ENCODE results near the gene NR1I3. TPM values are rescaled to one million over a fixed set of nuclear protein-coding genes. Genes with fewer than 3 reads are reported as not detected.

Gene NR1I3
- total RNA-seq, result not detected

DNA sequence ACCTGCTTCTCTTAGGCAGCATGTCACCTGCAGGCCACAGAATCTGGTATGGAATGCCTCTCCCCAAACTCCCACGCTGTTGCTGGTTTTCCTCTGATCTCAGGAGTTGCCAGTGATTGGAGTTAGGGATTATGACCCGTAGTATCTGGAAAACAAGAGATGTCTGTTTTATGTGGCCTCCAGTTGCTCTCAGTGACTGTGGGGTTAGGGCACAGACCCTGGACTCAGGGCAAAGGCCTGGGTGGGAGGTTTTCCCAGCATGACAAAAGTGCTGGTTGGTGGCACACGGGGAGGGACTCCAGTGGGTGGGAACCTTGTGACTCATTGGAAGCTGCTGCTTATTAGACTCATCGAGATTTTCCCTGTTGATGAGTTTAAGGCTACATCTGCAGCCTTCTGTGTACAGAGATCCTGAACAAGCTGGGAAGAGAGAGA is at the start of gene NR1I3:
NR1I3 (minus strand) TSS at position 165 of the 435 bp plus-strand sequence. CDS start 1,638 bp downstream, outside the sequence.
- no peaks in the 10 kb centered on the region for H3K36me3 ChIP-seq
- intact Hi-C loops (cut with DNase I; ENCODE audit: low total_unique reads), result no loop called here

GRCh38 chr1:161287482-161288054 is 49.6 kb upstream of the NR1I3 start:
- Histone ChIP-seq H3K4me3 (no peak overlapping the region), H3K4me1 (no peaks in the 10 kb centered on the region), H3K36me3 (no peaks in the 10 kb centered on the region), H3K9me3 (no peaks in the 10 kb centered on the region), H3K27ac (no peak overlapping the region), H3K27me3 (no peaks in the 10 kb centered on the region)
- in situ Hi-C loops (cut with MboI; ENCODE audit: low sequenced_read_pairs in 4 of 4), result no loop called here
- intact Hi-C loops (cut with DNase I; ENCODE audit: low total_unique reads), result no loop called here
- ATAC-seq, result no peak
- no peak for DNase-seq
- no peak for TF ChIP-seq POLR2A (IDR thresholded peaks at IDR 0.05)
- TF ChIP-seq, protein P1, sequence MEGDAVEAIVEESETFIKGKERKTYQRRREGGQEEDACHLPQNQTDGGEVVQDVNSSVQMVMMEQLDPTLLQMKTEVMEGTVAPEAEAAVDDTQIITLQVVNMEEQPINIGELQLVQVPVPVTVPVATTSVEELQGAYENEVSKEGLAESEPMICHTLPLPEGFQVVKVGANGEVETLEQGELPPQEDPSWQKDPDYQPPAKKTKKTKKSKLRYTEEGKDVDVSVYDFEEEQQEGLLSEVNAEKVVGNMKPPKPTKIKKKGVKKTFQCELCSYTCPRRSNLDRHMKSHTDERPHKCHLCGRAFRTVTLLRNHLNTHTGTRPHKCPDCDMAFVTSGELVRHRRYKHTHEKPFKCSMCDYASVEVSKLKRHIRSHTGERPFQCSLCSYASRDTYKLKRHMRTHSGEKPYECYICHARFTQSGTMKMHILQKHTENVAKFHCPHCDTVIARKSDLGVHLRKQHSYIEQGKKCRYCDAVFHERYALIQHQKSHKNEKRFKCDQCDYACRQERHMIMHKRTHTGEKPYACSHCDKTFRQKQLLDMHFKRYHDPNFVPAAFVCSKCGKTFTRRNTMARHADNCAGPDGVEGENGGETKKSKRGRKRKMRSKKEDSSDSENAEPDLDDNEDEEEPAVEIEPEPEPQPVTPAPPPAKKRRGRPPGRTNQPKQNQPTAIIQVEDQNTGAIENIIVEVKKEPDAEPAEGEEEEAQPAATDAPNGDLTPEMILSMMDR (IDR thresholded peaks at IDR 0.05 in 4 of 5, conservative IDR thresholded peaks at IDR 0.05 in 1 of 5), result no peak

More for the DNA sequence above, at the start of gene NR1I3:
- H3K4me1 ChIP-seq, result no peaks in the 10 kb centered on the region
- DNase-seq (no peak), ATAC-seq (no peak)
- in situ Hi-C loops (cut with MboI; ENCODE audit: low sequenced_read_pairs in 4 of 4), result loop anchor here in 1 of 4 donors (10.0 kb wide), 1 partner anchor 57 kb away; no protein-coding TSS in a partner anchor
- no peak within 1 kb of the TSS for H3K4me3 ChIP-seq
- no peak within 1 kb of the TSS for H3K27ac ChIP-seq
- no peaks in the 10 kb centered on the region for H3K27me3 ChIP-seq
- TF ChIP-seq POLR2A (IDR thresholded peaks at IDR 0.05), result no peak
- TF ChIP-seq, protein P1 (IDR thresholded peaks at IDR 0.05 in 4 of 5, conservative IDR thresholded peaks at IDR 0.05 in 1 of 5), result no peak
- no peaks in the 10 kb centered on the region for H3K9me3 ChIP-seq

DNA sequence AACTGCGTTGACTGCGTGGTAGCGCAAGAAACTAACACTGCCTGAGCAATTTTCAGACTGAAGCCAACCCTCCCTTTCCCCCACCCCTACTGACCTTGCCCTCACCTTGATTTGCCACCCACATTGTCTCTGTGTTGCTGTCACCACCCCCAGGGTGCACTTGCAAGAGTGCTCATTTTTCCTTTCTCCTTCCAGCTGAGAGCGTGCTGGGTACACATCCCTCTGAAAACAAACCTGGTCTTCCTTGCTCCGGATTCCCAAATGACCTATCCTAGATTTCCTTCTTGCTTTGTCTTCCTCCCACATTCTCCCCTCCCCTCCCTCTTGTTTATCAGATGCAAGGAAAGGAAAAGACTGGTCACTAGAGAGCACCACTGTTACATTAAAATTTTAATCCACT is 47.5 kb upstream of the NR1I3 start:
- intact Hi-C loops (cut with DNase I; ENCODE audit: low total_unique reads) (no loop called here), in situ Hi-C loops (cut with MboI; ENCODE audit: low sequenced_read_pairs in 4 of 4) (no loop called here)
- Histone ChIP-seq H3K9me3 (no peaks in the 10 kb centered on the region), H3K27me3 (no peaks in the 10 kb centered on the region), H3K4me3 (no peak overlapping the region), H3K36me3 (no peaks in the 10 kb centered on the region), H3K27ac (no peak overlapping the region), H3K4me1 (no peaks in the 10 kb centered on the region)
- no peak for TF ChIP-seq POLR2A (IDR thresholded peaks at IDR 0.05)
- TF ChIP-seq, protein P1 (IDR thresholded peaks at IDR 0.05 in 4 of 5, conservative IDR thresholded peaks at IDR 0.05 in 1 of 5), result no peak
- ATAC-seq, result no peak
- no peak for DNase-seq

DNA sequence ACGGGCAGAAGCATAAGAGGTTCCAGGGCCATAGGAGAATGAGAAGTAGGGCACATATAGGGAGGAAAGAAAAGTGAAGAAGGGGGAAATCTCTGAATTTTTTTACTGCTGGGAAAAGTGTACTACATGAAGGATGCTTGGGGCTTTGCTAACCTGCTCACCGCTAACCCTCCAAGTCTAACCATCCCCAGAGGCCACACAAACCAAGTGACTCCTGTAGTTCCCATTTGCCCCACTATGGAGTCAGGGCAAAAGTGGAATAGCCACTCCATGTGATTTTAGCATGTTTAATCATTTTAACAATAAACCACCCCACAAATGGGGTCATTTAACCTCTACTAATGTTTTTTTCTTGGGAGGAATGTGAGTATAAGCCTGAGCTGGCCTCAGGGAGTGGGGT is 47.1 kb upstream of the NR1I3 start:
- Histone ChIP-seq H3K4me3 (no peak overlapping the region), H3K4me1 (no peaks in the 10 kb centered on the region), H3K27me3 (no peaks in the 10 kb centered on the region), H3K36me3 (no peaks in the 10 kb centered on the region), H3K9me3 (no peaks in the 10 kb centered on the region), H3K27ac (no peak overlapping the region)
- DNase-seq (no peak), ATAC-seq (no peak)
- TF ChIP-seq, protein P1 (IDR thresholded peaks at IDR 0.05 in 4 of 5, conservative IDR thresholded peaks at IDR 0.05 in 1 of 5), result no peak
- no peak for TF ChIP-seq POLR2A (IDR thresholded peaks at IDR 0.05)
- intact Hi-C loops (cut with DNase I; ENCODE audit: low total_unique reads), result no loop called here
- in situ Hi-C loops (cut with MboI; ENCODE audit: low sequenced_read_pairs in 4 of 4), result no loop called here

DNA sequence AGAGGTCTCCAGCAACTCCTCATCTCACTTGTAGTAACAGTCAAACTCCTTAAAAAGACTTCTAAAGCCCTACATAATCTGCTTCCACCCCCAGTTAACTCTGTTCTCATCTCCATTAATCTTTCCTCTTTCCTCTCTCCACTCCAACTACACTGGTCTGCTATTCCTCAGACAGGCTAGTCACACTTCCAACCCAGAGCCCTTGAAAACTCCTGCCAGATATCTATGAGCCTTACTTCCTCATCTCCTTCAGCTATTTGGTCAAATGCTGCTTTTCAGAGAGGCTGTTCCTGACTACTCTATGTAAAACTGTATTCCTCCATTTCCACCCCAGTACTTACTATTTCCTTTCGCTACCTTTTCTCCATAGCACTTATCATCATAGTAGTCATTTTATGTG is 45.0 kb upstream of the NR1I3 start:
- ATAC-seq, result no peak
- Histone ChIP-seq H3K36me3 (no peaks in the 10 kb centered on the region), H3K27me3 (no peaks in the 10 kb centered on the region), H3K27ac (no peak overlapping the region), H3K4me3 (no peak overlapping the region), H3K4me1 (no peaks in the 10 kb centered on the region), H3K9me3 (no peaks in the 10 kb centered on the region)
- TF ChIP-seq POLR2A (IDR thresholded peaks at IDR 0.05), result no peak
- intact Hi-C loops (cut with DNase I; ENCODE audit: low total_unique reads), result no loop called here
- in situ Hi-C loops (cut with MboI; ENCODE audit: low sequenced_read_pairs in 4 of 4), result no loop called here
- DNase-seq, result no peak

All from gastrocnemius medialis (tissue), 4 donors.